Heart left ventricle (tissue), 13 donors: Measurements from ENCODE around the gene SORL1-AS1.

Experiments
- POLR2A ChIP-seq, 2 donors: fragments of 450-650 bp; IDR thresholded peaks; one replicate each; pipeline ENCODE4 v1.6.1; 2017; ENCODE audit warnings: antibody characterized with exemption in 2 of 2, mild to moderate bottlenecking in 2 of 2, moderate library complexity in 2 of 2
- TF ChIP-seq, protein P1 (sequence below), 12 donors: fragments of 200-600 bp; sonication (generic) in 4 of 12; IDR thresholded peaks; one replicate each; pipeline versions ENCODE4 v1.5.0 to v1.8.0; 2018 to 2022; ENCODE audit warnings: antibody characterized with exemption in 12 of 12, mild to moderate bottlenecking in 5 of 12
- donor health status: ischemic (EF 13 %, LVEDD 7.1; RV severe dilation, severe dysfunction).
- donor health status: DM: no; HTN: yes; CAD: no.
- donor health status: DM: no; HTN: no; CAD: no.
- donor health status: ischemic (EF 25% LVEDD 6.9; RV normal size, moderate dysfunction).
- donor health status: ischemic (EF 25% LVEDD 5.7; RV mildly dilated, moderate dysfunction).
- donor health status: ischemic (EF 35%, LVEDD 5.7; RV mildly dilated, moderate dysfunction).
- donor health status: nonischemic (EF 11% LVEDD 7.7; RV severe dilation, severe dysfunction).
- donor health status: DM: yes; HTN: yes; CAD: no.
- donor health status: PGD.
- donor health status: ischemic (EF 29% LVEDD 5.4; RV normal size, mild dysfunction).
- donor health status: nonischemic (EF 23%, LVEDD 6.1; RV moderate dilation, normal function).

DNA sequence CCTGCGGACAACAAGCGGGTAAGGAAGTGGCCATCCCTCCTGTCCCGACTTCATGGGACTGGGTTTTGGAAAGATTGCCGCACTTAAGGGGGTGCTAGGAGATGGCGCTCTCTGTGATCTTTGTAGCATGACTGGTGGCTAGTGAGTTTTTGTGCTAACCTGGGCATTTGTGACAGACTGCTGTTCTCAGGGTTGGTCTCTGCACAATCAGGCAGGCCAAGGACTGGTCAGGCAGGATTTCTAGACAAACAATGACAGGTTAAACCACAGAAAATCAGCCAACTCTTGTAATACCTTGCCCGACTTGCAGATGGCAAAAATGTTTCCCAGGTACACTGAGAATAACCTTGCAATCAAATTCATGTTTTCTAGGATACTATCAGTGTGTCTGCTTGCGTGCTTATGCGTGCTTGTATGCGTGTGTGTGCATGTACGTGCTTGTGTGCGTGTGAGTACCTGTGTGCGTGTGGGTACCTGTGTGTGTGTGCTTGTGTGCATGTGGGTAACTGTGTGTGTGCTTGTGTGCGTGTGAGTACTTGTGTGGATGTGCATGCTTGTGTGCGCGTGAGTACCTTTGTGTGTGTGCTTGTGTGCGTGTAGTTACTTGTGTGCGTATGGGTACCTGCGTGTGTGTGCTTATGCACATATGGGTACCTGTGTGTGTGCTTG is 25.6 kb upstream of the SORL1-AS1 start:
- TF ChIP-seq, protein P1, sequence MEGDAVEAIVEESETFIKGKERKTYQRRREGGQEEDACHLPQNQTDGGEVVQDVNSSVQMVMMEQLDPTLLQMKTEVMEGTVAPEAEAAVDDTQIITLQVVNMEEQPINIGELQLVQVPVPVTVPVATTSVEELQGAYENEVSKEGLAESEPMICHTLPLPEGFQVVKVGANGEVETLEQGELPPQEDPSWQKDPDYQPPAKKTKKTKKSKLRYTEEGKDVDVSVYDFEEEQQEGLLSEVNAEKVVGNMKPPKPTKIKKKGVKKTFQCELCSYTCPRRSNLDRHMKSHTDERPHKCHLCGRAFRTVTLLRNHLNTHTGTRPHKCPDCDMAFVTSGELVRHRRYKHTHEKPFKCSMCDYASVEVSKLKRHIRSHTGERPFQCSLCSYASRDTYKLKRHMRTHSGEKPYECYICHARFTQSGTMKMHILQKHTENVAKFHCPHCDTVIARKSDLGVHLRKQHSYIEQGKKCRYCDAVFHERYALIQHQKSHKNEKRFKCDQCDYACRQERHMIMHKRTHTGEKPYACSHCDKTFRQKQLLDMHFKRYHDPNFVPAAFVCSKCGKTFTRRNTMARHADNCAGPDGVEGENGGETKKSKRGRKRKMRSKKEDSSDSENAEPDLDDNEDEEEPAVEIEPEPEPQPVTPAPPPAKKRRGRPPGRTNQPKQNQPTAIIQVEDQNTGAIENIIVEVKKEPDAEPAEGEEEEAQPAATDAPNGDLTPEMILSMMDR (IDR thresholded peaks at IDR 0.05): no peak
- no peak for TF ChIP-seq POLR2A (IDR thresholded peaks at IDR 0.05)
